ENCODE results near the gene NOL4L. TPM values are rescaled to one million over a fixed set of nuclear protein-coding genes. Genes with fewer than 3 reads are reported as not detected.

Gene NOL4L
- total RNA-seq, 1 experiment from 2014 or later: 23.8 TPM

DNA sequence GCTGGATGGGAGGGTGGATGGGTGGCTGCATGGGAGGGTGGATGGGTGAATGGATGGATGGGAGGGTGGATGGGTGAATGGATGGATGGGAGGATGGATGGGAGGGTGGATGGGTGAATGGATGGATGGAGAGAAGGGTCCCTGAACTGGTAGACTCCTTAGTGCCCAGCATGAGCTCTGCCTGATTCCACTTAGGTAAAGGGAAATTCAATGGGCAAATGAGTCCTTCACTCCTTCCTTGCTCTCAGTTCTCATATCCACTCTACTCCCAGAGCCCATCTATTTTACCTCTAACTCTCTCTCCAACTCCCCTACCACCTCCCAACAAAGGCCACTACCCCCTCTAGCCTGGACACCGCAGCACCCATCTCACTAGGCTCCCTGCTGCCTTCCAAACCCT lies 29.2 kb upstream of the NOL4L start:
- no peak for DNase-seq (ENCODE audit: low read depth)

DNA sequence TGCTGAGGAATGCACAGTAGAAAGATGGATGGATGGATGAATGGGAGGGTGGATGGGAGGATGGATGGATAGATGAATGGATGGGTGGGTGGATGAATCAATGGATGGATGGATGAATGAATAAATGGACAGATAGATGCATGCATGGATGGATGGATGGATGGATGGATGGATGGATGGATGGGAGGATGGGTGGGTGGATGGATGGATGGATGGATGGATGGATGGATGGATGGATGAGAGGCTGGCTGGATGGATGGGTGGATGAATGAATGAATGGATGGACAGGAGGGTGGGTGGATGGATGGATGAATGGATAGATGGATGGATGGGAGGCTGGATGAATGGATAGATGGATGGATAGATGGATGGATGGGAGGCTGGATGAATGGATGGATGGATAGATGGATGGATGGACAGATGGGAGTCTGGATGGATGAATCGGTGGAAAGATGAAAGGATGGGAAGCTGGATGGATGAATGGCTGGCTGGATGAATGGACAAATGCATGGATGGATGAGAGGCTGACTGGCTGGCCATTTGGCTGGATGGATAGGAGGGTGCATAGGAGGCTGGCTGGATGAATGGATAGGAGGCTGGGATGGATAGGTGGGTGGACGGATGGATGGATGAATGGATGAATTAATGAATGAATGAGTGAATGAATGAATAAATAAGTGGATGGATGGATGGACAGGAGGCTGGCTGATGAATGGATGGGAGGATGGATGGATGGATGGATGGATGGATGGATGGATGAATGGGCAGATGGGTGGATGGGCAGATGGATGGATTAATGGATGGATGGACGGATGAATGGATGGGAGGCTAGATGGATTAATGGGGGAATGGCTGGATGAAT lies 28.3 kb upstream of the NOL4L start:
- no peak for DNase-seq (ENCODE audit: low read depth)

DNA sequence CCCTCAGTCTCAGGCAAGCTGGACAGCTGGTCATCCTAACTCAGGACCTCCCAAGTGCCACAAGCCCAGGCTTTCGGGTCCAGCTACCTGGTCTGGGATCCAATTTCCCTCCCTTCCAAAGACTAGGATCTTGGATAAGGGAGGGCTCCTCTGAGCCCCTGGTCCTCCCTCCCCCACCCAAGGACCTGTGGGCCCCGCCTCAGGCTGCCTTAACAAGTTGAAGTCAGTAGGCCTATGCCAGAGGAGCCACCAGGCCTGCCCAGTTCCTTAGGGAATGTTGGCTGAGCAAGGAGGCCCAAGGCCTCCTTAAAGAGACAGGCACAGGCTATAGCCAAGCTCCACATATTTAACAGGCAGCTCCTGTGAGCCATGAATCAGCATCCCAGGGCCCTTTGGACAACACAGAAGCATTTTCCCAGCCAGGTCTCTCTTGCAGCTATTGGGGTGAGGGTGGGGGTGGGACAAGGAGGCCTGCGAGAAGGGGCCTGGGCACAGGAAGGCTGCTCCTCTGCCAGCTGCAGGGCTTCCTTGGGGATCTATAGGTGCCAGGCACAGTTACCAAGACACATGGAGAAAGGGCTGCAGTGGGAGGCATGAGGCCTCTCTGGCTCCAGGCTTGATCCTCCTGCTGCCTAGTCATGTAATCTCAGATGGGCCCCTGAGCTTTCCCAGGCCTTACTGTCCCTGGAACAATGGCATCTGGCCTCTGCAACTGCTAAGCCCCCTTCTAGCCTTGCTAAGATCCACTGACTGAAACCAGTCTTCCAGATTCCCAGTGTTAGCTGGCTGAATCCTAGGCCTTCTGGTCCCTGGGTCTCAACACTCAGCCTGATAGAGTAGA lies 27.4 kb upstream of the NOL4L start:
- no peak for DNase-seq (ENCODE audit: low read depth)

DNA sequence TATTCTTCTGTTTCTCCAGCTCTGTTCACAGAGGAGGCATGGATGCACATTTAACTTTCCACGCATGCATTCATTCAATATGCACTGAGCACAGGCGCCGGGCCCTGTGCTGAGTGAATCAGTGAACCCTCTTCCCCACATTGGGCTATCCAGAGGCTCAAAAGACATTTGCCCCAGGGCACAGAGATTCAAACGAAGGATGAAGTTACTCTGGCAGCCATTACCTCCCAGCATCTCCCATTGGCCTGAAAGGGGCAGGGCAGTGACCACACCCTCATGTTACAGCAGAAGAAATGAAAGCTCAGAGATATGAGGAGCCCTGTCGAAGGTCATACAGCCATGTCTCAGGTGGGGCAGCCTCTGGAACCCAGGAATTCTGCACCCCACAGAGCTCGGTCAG lies 26.7 kb upstream of the NOL4L start:
- DNase-seq (ENCODE audit: low read depth): no peak

DNA sequence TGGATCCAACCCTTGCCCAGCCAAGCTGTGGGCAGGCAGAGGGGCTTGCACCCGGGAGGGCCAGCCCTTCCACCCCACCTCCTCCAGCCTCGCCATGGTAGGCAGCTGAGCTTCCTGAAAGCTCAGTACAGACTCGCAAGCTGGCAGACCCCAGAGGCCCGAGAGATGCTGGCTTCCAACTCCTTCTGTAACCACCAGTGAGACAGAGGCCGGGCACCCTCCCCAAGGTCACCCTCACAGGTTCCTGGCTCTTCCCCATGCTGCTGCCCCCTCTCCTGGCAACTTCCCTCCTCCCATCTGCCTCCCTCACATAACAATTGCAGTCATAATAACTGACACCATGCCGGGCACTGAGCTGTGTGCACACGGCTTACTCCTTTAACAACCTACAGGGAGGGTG lies 26.2 kb upstream of the NOL4L start:
- no peak for DNase-seq (ENCODE audit: low read depth)

DNA sequence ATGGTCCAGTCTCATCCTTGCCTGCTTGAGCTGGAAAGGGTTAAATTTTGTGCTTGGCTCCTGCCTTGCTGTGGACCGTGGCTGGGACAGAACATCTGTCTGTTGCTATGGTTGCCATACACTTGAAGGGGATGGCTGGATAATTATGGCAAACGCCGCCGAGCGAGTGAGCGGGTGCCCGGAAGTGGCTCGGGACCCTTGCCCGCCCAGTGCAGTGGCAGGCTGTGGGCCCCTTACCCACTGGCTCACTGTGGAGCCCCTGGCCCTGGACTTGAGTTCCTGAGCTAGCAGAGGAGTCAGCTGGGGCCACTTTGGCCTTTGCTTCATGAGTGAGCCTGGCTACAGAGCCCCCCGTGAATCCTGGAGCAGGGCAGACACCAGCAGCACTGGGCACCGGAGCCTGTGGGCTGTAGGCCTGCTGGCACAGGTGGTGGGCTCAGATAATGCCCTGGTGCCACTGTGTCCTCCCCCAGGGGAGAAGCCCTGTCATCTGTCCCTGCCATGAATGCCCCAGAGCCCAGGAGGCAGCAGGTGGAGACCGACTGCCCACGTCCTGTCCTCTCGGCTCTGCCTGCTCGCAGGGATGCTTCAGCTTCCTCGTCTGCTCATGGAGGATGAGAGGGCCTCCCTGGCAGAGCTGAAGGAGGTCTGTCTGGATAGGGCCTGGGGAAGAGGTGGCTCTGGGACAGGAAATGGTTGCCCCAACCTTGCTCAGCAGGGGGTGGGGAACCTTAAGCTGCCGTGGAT lies 25.5 kb upstream of the NOL4L start:
- DNase-seq (ENCODE audit: low read depth): no peak

DNA sequence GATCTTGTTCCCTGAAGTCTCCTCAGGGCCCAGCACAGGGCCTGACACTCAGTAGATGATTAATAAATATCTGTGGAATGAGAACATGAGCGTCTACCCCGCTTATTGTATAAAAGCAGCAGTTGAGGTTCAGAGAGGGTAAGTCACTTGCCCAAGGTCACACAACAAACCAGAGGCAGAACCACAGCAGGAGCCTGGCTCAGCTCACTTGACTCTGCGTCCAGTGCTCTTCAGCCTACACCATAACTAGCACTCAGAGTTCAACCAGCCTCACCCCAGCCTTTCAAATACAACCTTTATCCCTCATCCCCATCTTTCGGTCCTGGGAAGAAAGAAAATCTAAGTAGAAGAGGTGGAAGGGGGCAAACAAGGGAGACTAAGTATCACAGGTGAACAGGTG lies 24.9 kb upstream of the NOL4L start:
- DNase-seq (ENCODE audit: low read depth): no peak

DNA sequence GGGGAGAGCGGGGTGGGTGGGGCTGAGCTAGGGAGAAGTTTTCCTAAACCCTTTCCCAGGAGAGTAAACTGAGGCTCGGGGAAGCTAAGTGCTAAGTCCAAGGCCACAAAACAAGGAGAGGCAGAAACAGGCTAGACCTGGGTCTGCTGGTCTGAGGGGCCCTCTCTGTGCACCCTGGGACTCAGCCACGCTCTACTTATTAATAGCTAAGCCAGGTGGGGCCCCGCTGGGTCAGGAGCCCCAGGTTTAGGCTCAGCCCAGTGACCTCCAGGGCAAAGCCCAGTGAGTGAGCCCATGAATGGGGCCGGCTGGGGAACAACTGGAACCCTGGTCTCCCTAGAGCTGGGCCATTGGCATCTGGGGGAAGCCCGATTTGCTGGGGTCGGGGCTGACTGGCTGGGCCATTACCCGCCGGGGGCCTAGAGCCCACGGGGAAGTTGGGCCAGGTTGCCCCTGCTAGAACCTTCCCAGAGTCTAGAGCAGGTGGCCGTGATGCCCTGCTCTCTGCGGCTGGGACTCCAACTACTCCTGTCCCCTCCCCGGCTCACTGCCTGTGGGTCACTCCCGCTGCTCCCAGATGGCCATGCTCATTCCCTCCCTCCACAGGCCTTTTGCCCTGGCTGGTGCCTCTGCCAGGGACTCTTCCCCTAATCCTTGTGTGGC lies 24.1 kb upstream of the NOL4L start:
- DNase-seq (ENCODE audit: low read depth): no peak

DNA sequence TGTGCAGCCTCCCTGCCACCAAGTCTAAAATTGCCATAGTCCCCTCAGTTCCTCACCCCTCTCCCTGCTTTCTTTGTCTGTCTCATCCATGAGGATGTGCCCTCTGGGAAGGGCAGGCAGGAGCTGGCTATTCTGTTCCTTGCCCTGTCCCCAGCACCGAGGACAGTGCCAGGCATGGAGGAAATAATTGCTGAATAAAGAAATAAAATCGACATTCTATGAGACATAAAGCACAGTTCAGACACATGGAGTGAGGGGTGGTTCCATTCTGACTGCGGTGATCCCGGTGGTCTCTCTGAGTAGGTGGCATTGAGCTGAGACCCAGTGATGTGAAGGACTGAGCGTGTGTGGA lies 23.5 kb upstream of the NOL4L start:
- DNase-seq (ENCODE audit: low read depth): no peak

DNA sequence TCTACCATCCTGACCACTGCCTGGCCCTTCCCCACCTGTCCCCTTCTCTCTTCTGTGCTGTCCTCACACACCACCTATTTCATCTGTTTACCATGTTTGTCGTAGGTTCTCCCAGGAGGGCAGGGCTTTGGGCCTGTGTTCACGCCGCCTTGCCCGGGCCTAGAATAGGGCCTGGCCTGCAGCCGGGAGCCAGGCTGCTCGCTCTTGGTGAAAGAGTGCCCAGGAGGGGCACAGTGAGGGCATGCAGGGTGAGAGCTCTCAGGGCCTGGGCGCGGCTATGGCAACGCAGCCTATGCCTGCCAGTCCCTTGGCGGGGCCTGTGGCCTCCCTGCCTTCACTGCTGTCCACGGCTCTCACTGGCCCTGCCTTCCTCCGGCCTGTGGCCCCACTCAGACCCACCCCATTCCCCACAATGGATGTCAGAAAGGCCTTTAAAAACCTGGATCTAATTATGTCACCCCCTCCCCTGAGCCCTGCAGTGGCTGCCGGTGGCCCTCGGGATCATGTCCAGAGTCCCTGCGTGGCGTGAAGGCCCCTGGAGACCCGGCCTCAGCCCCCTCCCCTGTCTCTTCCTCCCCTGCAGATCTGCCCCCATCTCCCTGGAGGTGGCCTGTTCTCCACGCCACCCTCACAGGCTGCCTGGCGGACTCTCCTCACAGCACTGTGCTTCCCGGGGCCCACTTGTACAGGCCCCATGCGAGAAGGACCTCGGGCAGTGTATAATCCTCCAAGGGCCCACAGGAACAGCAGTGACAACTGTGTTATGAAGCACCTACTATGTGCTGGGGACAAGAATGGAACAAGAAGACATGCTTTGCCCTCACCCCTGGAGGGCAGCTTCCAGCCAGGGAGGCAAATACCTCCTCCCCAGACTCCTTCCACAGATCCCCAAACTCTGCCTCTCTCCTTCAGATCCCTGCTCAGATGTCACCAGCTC lies 22.9 kb upstream of the NOL4L start:
- DNase-seq (ENCODE audit: low read depth): no peak

DNA sequence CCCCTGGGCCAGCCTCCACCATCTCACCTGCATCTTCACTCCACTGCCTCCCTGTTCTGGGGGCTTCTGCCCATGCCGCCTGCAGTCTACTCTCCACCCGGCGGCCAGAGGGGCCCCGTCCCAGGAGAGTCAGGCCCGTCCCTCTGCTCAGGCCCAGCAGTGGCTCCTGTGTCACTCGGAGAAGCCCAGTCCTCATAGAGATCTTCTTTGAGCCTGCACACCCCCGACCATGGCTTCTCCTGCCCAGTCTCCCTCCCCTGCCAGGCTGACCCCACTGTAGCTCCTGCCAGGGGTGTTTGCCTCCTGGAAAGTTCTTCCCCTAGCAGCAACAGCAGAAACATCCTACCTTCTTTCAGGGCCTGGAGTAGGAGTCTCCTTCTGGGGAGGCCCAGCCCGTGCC lies 22.2 kb upstream of the NOL4L start:
- DNase-seq (ENCODE audit: low read depth): no peak

DNA sequence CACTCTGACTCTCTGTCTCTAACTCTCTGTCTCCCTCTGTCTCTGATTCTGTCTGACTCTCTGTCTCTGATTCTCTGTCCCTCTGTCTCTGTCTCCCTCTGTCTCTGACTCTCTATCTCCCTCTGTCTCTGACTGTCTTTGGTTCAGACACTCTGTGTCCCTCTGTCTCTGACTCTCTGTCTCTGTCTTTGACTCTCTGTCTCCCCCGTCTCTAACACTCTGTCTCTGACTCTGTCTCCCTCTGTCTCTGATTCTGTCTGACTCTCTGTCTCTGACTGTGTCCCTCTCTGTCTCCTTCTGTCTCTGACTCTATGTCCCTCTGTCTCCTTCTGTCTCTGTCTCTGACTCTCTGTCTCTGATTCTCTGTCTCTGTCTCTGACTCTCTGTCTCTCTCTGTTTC lies 21.7 kb upstream of the NOL4L start:
- DNase-seq (ENCODE audit: low read depth): no peak

DNA sequence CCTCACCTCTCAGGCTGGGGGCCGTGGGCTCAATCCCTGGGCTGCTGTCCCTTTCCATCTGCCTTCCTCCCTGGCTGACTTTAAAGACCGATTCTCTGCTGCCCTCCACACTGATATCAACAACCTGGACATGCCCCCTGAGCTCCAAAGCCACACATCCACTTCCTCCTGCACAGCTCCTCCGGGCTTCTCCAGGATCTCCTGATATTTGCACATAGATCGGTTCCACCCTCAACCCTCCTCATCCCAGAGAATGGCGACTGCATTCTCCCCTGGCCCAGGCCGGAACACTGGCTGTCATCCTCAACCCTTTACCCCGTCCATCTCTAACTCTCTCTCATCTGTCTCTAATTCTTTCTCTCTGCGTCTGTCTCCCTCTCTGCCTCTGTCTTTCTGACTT lies 21.0 kb upstream of the NOL4L start:
- no peak for DNase-seq (ENCODE audit: low read depth)

DNA sequence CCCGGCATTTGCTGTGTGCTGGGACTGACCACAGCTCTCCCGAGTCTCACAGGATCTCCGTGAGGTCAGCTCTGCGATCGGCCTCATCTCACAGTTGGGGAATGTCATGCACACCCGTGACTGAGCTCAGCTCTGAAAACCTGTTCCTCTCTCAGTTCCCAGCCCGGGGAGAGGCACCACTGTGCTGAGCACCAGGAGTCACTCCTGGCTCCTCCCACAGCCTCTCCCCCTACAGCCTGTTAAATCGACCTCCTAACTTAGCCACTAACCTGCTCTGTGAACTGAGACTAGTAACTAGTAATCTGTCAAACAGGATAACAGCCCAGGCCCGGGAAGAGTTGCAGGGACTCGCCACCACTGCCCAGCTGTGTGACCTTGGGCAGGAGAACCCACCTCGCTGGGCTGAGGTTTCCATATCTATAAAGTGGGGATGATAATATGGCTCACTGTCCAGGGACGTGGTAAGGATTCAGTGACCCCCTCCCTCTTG lies 20.1 kb upstream of the NOL4L start:
- no peak for DNase-seq (ENCODE audit: low read depth)

DNA sequence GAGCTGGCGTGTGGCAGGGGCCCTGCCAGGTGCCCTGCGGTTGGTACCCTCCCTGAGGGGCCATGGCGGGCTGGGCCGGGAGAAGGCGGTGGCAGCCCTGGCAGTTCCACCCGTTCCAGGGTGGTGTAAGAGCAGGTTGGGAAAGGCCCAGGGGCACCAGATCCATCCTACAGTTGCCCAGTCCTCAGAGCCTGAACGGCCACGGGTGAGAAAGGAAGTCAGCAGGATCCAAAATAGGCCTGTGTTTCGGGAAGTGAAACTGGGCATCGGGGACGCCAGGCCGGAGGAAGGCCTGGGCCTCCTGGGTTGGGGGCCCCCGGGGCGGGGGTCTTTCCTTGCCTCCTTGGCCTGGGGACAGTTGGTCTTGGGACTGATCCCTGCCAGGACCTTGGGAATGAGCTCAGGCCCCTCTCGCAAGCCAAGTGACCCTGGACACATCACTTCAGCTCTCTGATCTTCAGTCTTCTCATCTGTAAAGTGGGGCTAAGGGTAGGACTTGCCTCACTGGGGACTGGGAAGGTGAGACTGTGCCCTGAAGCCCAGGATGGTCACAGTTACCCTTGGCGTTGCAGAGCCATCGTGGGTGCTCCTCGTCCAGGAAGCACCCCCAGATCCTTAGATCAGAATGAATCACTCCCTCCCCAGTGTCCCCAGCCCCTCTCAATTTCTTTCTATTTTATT lies 18.1 kb upstream of the NOL4L start:
- DNase-seq (ENCODE audit: low read depth): no peak

DNA sequence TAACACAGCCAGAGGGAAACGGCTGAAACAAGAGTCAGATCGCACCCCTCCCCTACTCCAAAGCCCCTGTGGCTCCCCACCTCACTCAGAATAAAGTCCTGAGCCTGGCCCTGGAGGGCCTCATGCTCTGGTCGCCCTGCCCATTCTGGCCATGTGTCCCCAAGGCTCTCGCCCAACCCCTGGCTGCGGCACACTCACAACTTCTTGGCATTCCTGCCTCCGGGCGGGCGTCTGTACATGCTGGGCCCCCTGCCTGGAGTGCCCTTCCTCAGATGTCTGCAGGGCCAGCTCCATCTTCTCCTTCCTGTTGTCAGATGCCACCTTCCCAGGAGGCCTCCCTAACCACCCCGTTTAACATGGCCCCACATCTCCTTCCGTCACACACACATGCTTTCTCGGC lies 17.1 kb upstream of the NOL4L start:
- no peak for DNase-seq (ENCODE audit: low read depth)

DNA sequence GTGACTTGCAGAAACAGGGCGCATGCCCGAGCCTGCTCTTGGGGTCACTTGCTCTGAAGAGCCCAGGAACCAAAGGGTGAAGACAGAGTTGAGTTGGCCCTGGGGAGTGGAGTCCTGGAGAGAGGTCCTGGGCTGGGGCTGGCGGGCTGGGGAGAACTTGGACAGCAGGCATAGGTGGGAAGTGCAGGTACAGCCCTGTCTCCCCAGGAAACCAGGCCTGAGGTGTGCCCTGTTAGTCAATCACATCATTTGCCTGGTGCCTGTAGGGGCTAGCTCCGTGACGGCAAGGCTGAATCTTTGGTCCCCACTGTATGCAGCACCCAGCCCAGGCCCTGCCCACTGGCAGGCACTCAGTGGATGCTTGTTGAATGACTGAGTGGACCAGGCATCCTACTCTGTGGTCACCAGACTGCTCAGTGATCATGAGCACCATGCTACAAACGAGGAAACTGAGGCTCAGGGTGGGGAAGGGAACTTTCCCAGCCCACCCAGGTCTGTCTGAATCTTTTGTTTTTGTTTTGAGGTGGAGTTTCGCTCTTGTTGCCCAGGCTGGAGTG lies 15.6 kb upstream of the NOL4L start:
- DNase-seq (ENCODE audit: low read depth): no peak

DNA sequence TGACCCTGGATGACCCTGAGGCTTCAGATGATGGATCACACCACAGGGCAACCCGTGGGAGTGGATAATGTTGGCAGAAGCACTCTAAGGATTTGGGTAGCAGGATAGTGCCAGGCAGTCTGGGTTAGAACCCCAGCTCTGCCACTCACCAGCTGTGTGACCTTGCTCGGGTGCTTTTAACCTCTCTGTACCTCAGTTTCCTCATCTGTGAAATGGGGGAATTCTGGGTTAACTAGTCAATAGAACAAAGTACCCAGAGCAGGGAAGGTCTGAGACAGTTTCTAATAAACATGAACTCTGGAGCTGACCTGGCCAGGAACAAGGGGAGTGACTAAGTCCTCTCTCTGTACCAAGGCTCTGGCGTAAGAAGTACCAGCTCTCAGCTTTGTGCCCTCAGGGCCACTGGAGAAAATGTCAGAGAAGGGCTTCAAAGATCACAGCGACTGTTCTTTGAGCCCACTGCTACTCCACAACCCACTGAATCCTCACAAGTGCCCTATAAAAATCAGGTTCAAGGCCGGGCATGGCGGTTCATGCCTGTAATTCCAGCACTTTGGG lies 14.7 kb upstream of the NOL4L start:
- no peak for DNase-seq (ENCODE audit: low read depth)

DNA sequence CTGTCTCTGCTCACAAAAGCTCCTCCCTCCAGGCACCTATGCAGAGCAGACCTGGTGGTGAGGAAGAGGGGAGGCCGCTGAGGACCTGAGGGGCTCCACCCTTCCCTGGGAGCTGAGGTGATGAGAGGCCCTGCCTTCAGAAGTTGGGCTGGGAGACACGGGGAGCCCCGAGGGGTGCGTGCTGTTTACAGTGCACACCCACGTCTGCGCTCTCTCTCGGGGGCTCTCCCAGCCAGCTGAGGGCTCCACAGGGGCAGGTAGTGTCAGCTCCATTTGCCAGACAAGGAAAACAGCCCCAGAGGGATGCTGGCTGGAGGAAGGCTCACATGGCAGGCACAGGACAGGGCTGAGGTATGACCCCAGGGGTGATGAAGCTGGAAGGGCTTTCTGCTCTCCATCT lies 13.5 kb upstream of the NOL4L start:
- no peak for DNase-seq (ENCODE audit: low read depth)

Measured in HT1080 (cell line).